HG03139 (cell line): ENCODE data around the gene IDUA.

Experiments
- ATAC-seq: cut with Tn5 transposase; IDR thresholded peaks from one replicate; pipeline ENCODE4 v1.9.1; 2021; ENCODE audit not compliant: unreplicated experiment

Gene IDUA

DNA sequence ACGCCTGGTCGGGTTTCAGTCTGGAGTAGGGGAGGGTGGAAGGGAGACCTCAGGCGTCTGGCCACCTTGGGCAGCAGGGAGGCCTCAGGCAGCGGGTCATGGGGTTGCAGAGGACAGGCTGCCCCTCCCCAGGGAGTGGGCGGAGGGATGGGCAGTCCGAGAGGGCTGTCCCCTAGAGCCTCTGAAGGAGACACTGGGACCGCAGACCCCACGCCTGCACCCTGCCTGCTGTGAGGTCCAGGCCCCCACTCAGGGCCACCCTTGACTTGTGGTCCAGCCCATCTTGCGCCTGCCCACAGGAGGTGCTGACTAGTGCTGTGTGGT, 41.0 kb downstream of the IDUA start:
- ATAC-seq = no peak

DNA sequence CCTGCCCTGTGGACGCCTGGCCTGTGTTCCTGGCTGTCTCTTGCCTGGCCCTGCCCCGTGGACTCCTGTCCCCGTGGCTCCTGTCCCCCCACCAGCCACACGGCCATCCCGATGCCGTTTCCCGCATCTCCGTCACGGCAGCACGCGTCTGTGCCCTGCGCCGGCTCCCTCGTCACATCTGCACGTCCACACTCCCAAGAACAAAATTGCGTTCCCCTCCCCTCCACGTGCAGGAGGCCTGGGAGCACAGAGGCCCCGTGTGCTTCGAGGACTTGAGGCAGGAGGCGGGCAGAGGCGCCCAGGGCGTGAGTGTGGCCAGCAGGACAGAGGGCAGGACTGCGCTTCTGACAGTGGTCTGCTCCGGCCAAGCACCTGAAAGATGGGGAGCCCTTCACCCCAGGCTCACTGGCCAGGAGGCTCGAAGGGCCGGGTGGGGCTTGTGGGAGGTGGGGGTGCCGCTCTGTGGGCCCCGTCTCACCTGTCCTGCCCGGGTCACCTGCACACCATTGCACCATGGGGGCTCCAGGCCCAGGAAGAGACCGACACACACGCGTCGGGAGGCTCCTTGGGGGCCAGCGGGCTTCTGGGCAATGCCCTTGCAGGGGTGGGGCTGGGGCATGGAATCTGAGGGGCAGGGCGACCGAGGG, 41.9 kb downstream of the IDUA start:
- ATAC-seq = no peak

DNA sequence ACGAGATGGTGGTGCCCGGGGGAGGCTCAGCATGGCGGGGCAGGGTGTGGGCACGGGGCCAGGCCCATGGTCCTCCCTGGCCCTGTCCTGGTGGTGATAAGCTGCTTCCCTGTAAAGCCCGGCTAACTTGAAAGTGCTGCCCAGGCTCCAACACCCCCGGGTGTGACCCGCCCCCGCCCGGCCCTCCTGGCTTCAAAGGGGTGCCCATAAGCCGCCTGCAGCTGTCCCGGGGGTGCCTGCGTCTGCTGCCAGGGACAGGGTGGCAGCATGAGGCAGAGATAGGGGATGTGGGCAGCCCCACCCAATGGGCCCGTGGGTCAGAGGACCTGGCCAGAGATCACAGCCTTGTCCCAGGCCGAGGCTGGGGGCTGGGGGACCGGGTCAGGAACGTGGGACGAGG, 42.7 kb downstream of the IDUA start:
- no peak for ATAC-seq

GRCh38 chr4:1030031-1030430, 43.2 kb downstream of the IDUA start:
- no peak for ATAC-seq

DNA sequence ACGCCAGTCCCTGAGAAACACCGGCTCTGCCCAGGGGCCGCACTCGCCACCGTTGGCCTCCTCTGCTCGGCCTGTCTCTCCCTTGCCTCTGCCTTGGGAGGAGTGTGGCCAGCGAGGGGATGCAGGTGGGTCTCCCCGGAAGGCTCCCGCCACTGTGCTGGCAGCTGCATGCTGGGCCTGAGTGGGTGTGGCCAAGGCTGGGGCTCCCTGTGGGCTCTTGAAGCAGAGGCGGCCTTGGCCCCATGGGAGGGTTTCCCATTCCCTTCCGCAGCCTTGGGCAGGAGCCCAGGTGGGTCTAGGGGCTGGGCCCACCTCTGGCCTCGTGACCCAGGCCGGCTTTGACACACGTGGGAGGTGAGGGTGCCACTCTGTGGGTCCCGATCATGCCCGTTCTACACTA, 43.7 kb downstream of the IDUA start:
- no peak for ATAC-seq

DNA sequence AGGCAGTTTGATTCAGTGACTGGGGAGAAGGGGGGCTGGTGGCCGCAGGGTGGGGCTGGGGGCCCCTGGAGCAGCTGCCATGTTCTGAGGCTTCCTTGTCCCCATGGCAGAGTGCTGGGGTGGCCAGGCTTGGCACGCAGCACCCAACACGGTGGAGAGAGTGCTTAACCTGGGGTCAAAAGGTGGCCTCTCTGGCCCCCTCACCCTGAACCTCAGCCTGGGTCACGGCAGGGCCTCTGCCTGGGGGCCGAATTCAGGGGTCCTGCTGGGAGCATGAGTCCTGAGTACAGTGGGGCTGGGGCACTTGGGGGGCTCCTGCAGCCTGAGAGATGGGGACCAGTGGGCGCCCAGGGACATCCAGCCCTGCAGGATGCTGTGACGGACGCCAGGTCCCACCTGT, 44.5 kb downstream of the IDUA start:
- no peak for ATAC-seq

DNA sequence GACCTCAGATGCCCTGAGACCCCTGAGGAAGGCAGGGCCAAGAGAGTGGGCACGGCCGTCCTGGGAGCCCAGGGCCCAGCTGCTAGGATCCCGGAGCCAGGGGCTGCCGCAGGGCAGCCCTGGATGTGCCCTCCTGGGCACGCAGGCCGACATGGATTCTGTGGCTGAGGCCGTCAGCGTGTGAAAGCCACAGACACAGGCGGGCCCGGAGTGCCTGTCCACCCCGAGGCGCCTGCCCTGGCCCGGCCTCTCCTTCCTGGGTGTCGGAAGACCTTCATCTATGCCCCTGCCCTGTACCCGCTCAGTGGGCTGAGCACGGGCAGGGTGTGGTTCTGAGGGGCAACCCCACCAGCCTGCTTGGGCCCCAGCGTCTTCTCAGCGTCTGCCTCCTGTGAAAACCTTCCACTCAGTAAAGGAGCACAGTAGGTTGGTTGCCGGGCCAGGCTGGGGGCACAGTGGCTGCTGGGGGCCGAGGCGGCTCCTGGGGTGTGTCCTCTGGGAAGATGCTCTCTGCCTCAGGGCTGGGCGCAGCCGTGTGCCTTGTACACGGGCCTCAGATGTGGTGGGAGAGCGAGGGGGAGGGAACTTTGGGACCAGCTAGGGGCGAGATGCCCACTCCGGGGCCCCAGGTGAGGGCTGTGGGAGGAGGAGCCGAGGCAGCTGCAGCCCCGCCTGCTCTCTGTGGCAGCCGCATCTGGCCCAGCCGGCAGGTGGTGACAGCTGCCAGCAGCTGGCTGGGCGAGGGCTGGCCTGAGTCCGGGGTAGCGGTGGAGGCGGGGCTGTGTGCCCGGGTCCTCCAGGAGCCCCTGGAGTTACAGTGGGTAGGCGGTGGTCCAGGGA, 45.3 kb downstream of the IDUA start:
- ATAC-seq = no peak

- ATAC-seq = no peak
Observed at GRCh38 chr4:1032861-1033260, 46.0 kb downstream of the IDUA start.

DNA sequence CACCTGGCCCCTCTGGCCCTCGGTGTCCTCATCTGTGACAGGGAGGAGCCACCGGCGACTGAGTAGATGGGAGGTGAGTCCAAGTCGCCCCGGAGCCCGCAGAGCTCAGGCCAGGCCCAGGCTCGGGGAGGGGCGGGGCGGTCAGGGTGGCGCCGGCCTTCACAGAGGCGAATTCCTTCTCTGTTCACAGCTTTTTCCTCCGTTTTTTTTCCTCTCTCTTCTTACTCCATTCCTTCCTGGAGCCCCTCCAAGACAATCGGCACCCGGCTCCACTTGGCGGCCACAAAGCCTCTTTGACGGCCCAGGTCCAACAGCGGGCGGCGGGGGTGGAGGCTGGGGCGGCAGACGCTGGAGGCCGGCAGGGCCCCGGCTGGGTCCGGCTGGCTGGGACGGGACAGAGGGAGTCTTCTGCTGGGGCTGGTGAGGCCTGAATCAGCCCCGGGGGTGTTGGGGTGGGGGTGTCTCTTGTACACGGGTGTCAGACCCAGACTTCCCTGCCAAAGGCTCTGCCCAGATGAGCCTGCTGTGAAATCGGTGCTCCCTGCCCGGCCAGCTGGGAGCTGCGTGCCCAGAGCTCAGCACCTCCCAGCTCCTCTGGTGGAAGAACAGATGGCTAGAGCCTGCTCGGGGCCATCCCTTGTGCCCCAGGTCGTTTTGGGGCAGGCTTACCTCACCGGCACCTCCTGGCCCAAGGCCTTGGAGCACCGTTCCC, 47.2 kb downstream of the IDUA start:
- no peak for ATAC-seq

GRCh38 chr4:1035510-1035909, 48.7 kb downstream of the IDUA start:
- no peak for ATAC-seq

DNA sequence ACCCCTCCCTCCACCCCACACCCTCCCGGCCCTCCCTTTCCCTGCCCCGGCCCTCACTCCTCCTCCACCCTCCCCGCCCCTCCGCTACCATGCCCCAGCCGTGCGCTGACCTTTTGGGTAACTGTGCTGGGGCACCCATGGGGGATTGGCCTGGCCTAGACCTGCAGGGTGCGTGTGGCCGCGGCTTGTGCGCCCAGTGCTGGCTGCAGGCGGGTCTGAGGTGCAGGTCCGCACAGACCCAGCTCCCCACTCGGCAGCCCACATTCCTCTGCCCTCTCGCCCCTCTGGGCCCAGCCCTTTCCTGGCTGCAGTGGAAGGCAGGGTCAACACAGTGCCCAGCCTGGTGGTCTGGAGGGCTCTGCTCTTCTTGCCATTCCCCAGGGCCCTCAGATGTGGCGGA, 49.3 kb downstream of the IDUA start:
- no peak for ATAC-seq

DNA sequence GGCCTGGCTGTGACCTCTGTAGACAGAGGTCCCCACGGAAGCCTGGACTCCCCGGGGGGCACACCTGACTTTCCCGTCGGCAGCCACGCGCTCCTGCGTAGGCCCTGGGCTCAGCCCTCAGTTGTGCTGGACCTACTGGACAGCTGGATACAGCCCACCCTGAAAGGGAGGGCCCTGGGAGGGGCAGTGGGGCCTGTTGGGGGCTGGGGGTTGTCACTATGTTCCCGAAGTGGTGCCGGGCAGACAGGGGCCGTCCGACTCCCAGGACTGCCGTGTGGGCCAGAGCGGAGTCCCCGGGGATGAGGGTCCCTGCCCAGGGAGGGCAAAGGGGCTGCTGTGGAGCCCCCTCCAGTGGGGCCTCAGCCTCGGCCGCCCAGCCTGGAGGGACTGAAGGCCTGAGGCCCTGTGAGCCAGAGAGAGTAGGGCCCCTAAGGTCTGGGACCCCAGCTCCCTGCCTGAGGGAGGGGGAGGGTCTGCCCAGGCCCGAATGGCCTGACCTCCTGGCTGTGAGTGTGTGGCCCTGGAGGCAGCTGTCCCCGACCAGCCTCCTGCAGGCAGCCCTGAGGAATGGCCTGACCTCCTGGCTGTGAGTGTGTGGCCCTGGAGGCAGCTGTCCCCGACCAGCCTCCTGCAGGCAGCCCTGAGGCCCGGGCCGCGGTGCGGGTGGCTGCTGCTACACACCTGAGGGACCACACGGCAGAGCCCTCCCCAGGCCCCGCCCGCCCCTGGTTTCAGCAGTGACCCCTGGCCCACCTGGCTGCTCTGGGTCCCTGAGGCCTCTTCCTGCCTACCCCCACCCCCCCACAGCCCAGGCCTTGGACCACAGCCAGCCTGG, 50.3 kb downstream of the IDUA start:
- ATAC-seq = no peak

DNA sequence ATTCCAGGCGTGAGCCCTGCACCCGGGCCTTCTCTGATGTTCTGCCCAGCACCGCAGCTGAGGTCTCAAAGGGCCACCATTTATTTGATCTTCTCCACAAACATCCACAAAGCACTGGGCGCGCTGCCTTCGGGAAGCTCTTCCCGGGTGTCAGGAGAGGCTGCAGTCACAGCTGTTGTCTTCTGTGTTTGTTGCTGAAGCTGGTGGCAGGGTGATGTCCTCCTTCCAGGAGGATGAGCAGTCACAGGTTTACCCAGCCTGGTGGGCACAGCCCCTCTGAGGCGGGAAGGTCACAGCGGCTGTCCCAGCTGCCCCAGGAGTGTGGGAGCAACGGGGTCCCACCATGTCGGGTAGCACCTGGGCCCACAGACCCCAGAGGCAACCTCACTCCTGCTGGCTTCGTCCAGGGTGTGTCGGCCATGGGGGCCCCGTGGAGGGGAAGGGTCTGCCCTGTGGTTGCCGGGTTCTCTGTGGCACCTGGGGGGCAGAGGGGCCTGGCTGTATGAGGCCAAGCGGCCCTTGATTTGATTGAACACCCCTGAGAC, 52.2 kb downstream of the IDUA start:
- ATAC-seq = no peak

DNA sequence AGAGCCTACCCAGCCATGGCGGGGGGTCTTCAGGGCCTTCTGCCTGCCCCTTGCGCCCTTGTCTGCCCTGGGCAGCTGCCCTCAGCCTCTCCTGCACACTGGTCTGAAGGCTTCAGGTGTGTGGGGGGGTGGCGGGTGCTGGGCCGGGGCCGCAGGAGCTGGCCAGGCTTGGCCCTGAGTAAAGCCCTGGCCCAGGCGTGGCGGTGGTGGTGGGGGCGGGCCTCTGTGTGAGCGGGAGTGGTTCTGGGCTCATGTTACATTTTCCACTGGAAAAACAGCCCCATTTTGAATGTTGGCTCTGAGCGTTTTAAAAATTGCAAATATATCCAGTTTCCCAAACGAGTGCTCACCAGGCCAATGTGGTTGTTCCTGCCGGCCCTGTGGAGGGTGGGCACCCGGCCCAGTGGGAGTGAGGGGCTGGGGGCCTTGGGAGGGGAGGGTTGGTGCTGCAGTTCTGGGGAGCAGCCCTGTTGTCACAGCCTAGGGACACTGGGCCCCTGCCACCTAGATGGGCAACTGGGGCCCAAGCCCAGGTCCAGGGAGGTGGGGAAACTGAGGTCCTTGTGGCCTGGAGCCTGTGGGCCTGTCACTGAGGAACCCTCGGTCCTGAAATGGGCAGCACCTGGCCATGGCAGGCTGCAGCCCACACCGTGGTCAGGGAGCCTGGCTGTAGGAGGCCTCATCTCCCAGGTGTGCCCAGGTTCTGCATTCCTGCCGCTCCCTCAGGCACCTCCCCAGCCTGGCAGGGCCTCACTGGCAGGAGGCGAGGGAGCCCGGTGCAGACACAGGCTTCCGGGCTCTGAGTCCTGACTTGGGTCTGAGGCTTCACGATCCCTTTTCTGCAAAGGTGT, 52.9 kb downstream of the IDUA start:
- no peak for ATAC-seq

DNA sequence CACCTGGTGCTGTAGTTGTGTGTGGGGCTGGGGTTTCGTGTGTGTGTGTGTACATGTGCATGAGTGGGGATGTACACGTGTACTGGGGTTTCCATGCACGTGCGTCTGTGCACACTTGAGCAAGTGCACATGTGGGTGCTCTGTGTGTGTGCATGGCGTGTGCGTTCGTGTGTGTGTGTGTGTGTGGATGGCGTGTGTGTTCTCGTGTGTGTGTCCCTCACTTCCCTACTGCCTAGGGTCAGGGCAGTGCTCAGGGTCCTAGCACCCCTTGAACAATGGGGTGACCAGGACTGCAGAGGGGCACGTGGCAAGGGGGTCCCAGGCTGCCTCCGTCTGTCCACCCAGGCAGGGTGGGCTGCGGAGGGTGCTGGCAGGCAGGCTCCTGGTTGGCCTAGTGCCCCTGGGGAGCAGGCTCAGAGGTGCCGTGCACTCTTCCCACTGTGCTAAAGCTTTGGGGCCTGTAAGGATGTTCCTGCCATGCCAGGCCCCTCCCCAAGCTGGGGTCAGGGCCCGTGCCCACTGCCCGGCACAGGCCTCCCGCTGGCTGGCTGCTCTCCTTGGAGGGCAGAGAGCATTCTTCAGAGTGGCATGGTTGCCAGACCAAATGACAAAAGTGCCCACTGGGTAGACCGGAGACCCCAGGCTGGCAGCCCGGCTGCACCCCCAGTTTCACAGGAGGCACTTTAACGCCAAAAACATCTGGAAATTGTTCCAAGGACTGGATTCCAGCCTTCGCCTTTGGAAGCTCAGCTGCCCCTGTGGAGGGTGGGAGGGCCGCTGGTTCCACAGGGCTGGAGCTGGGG, 53.7 kb downstream of the IDUA start:
- no peak for ATAC-seq

GRCh38 chr4:1041147-1041935, 54.5 kb downstream of the IDUA start:
- ATAC-seq = no peak

- ATAC-seq = no peak
Observed at GRCh38 chr4:1041936-1042330, 55.1 kb downstream of the IDUA start.

DNA sequence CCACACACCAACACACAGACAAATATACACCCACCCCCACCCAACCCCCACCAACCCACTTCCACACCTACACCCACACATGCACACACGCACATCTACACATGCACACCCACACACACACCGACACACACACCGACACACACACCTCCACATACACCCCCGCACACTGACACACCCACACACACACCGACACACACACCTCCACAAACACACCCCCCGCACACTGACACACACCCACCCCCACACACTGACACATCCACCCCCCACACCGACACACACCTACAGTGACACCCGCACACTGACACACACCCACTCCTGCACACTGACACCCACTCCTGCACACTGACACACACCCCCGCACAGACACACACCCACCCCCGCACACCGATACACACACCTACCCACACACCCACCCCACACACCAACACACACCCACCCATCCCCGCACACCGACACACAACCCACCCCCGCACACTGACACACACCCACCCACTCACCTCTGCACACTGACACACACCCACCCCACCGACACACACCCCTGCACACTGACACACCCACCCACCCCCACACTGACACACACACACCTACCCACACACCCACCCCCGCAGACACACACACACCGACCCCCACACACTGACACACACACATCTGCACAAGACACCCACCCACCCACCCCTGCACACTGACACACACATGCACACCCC, 55.7 kb downstream of the IDUA start:
- no peak for ATAC-seq
